Stomach (tissue), 9 donors: ENCODE data around the gene VGF. TPM values are rescaled to one million over a fixed set of nuclear protein-coding genes. Genes with fewer than 3 reads are reported as not detected.
A peak's percentile ranks its signal among the peaks of the same experiment; 100 is the strongest.
"Not testable (repeated sequence)": the region's sequence is repeated elsewhere in the genome, so short reads cannot be mapped to it uniquely, and the experiment has no call there.

Source experiments
- DNase-seq, 2 donors: peaks; one replicate each; pipeline versions ENCODE4 v3.0.0 to v3.0.0-alpha.2; 2013 to 2019
- H3K27ac ChIP-seq, 5 donors: fragments of 200-600 bp in 4 of 5; sonication (generic) in 4 of 5; one replicate each; pipeline ENCODE4 v1.5.1; 2013 to 2019; ENCODE audit warnings: mild to moderate bottlenecking in 1 of 5, moderate library complexity in 1 of 5
- H3K27me3 ChIP-seq, 3 donors: fragments of 200-600 bp; sonication (generic); one replicate each; pipeline ENCODE4 v1.5.1; 2017 to 2019; ENCODE audit warnings: mixed run types in 1 of 3
- H3K36me3 ChIP-seq, 4 donors: fragments of 200-600 bp; sonication (generic); 1 replicate in 3 of 4; 2 replicates in 1 of 4; pipeline ENCODE4 v1.5.1; 2016 to 2019
- H3K4me1 ChIP-seq, 4 donors: fragments of 200-600 bp; sonication (generic); one replicate each; pipeline ENCODE4 v1.5.1; 2016 to 2019
- H3K4me3 ChIP-seq, 4 donors: fragments of 200-600 bp; sonication (generic) in 3 of 4; one replicate each; pipeline ENCODE4 v1.5.1; 2016 to 2019; ENCODE audit warnings: mild to moderate bottlenecking in 1 of 4
- H3K9me3 ChIP-seq, 4 donors: fragments of 200-600 bp; sonication (generic); one replicate each; pipeline ENCODE4 v1.5.1; 2016 to 2019
- EP300 ChIP-seq: sonication (generic); formaldehyde crosslinking; IDR thresholded peaks from one replicate; pipeline ENCODE4 v1.6.1; 2017; ENCODE audit warnings: antibody characterized with exemption
- POLR2A ChIP-seq, 4 donors: fragments of 450-650 bp; IDR thresholded peaks; one replicate each; pipeline ENCODE4 v1.6.1; 2016; ENCODE audit warnings: antibody characterized with exemption in 4 of 4, control low read depth in 2 of 4, mild to moderate bottlenecking in 1 of 4, moderate library complexity in 1 of 4
- POLR2AphosphoS5 ChIP-seq, 3 donors: sonication (generic); formaldehyde crosslinking; IDR thresholded peaks; one replicate each; pipeline ENCODE4 v1.6.1; 2016; ENCODE audit warnings: antibody characterized with exemption in 3 of 3
- WGBS, 5 donors: extraction: QIAGEN DNeasy Blood & Tissue Kit in 3 of 5; methylation state at CpG; one replicate each; pipeline versions ENCODE4 v1.1.5 to v1.1.7; 2013 to 2018; 5-methylcytosine and 5-hydroxymethylcytosine counted together
- intact Hi-C: fragments of 100-400 bp; cut with DNase I; formaldehyde crosslinking; loops from one replicate; pipeline ENCODE4 v1.15.1; 2023; ENCODE audit warnings: low total_unique reads
- polyA plus RNA-seq, 3 donors: library from polyadenylated mRNA; stranded (reverse); fragments of 200-250 nt; gene quantifications; one replicate each; pipeline ENCODE4 v1.2.3, GENCODE V29; 2013
- total RNA-seq, 5 donors: library from RNA; depleted of rRNA; stranded (reverse); fragments of >200 nt; gene quantifications; one replicate each; pipeline versions ENCODE4 v1.1.0 to v1.2.3, GENCODE V29; 2014 to 2016
- TF ChIP-seq, protein P1 (sequence below), 7 experiments: fragments of 450-650 bp in 4 of 7; fragments of 200-600 bp in 3 of 7; sonication (generic) in 3 of 7; IDR thresholded peaks; one replicate each; pipeline ENCODE4 v1.5.1; 2016 to 2019; ENCODE audit warnings: antibody characterized with exemption in 7 of 7, control low read depth in 2 of 7, mild to moderate bottlenecking in 1 of 7
- donor health status: healthy with polysubstance abuse.
- donor health status: Bipolar disorder and iron deficiency.
- donor health status: healthy.

The VGF gene
- total and polyA plus RNA-seq, 8 donors = 0.15 to 5.8 (median 0.65) TPM; not detected in 4

- Histone ChIP-seq H3K27me3 (peaks cover 0 to 26% (median 0%) of the 10 kb centered on the region in 3 donors), H3K9me3 (no peaks in the 10 kb centered on the region), H3K27ac (peak overlapping the region; percentile 58 to 91 (median 84)), H3K36me3 (no peaks in the 10 kb centered on the region), H3K4me3 (peak overlapping the region; percentile 30 to 40 (median 37)), H3K4me1 (peaks cover 27 to 60% (median 36%) of the 10 kb centered on the region in 4 donors)
- intact Hi-C loops = no loop called here
- peak; percentile 40 to 95 for DNase-seq
- TF ChIP-seq EP300 (no peak), POLR2AphosphoS5 (IDR thresholded peaks at IDR 0.05) (peak; percentile 25 to 85 (median 85)), POLR2A (IDR thresholded peaks at IDR 0.05) (no peak)
- WGBS, 5 donors = 16 to 22% (median 20%) methylated on average over 17 of the region's 17 CpGs
Measured at GRCh38 chr7:101121991-101122932, 43.1 kb downstream of the VGF start.

DNA sequence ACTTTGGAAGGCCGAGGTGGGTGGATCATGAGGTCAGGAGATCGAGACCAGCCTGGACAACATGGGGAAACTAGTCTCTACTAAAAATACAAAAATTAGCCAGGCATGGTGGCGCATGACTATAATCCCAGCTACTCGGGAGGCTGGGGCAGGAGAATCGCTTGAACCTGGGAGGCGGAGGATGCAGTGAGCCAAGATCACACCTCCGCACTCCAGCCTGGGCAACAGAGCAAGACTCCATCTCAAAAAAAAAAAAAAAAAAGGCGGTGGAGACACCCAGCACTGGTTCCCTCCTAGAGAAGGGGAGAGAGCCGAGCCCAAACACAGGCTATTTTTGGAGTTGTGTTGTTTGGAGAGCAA is 43.8 kb downstream of the VGF start:
- H3K36me3 ChIP-seq, intact Hi-C loops, DNase-seq, H3K9me3 ChIP-seq: not testable (repeated sequence)
- WGBS, 5 donors = 49 to 78% (median 57%) methylated on average over 9 of the region's 9 CpGs
- H3K27me3 ChIP-seq = peaks cover 0 to 22% (median 0%) of the 10 kb centered on the region in 3 donors
- peak overlapping the region in 2 of 4 donors; percentile 37 to 40 for H3K4me3 ChIP-seq
- H3K4me1 ChIP-seq = peaks cover 21 to 54% (median 30%) of the 10 kb centered on the region in 4 donors
- peak overlapping the region in 4 of 5 donors; percentile 75 to 91 (median 87) for H3K27ac ChIP-seq

DNA sequence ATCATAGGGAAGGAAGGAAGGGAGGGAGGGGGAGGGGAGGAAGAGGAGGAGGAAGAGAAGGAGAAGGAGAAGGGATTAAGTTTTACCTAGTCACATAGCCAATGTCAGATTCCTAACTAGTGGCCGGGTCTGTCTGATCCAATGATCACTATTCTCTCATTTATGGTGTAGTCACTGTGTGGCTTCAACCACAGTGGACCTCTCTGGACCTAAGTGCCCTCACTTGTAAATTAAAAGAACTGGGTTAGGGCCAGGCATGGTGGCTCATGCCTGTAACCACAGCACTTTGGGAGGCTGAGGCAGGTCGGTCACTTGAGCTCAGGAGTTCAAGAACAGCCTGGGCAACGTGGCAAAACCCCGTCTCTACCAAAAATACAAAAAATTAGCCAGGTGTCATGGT is 45.1 kb downstream of the VGF start:
- Histone ChIP-seq H3K4me3 (no peak overlapping the region), H3K27ac (peak overlapping the region in 1 of 5 donors; percentile 90), H3K9me3 (no peaks in the 10 kb centered on the region), H3K4me1 (peaks cover 12 to 41% (median 21%) of the 10 kb centered on the region in 4 donors), H3K36me3 (no peaks in the 10 kb centered on the region), H3K27me3 (peaks cover 0 to 16% (median 0%) of the 10 kb centered on the region in 3 donors)
- 73 to 95% (median 80%) methylated on average over 4 of the region's 4 CpGs for WGBS, 5 donors
- no peak for TF ChIP-seq EP300
- TF ChIP-seq POLR2AphosphoS5 (IDR thresholded peaks at IDR 0.05) = no peak
- TF ChIP-seq, protein P1, sequence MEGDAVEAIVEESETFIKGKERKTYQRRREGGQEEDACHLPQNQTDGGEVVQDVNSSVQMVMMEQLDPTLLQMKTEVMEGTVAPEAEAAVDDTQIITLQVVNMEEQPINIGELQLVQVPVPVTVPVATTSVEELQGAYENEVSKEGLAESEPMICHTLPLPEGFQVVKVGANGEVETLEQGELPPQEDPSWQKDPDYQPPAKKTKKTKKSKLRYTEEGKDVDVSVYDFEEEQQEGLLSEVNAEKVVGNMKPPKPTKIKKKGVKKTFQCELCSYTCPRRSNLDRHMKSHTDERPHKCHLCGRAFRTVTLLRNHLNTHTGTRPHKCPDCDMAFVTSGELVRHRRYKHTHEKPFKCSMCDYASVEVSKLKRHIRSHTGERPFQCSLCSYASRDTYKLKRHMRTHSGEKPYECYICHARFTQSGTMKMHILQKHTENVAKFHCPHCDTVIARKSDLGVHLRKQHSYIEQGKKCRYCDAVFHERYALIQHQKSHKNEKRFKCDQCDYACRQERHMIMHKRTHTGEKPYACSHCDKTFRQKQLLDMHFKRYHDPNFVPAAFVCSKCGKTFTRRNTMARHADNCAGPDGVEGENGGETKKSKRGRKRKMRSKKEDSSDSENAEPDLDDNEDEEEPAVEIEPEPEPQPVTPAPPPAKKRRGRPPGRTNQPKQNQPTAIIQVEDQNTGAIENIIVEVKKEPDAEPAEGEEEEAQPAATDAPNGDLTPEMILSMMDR (IDR thresholded peaks at IDR 0.05) = no peak
- no peak for TF ChIP-seq POLR2A (IDR thresholded peaks at IDR 0.05)
- no peak for DNase-seq
- intact Hi-C loops = no loop called here

GRCh38 chr7:101119876-101120275 is 45.5 kb downstream of the VGF start:
- Histone ChIP-seq H3K4me3 (no peak overlapping the region), H3K27ac (no peak overlapping the region), H3K36me3 (no peaks in the 10 kb centered on the region), H3K9me3 (no peaks in the 10 kb centered on the region), H3K4me1 (peaks cover 8 to 37% (median 21%) of the 10 kb centered on the region in 4 donors), H3K27me3 (peaks cover 0 to 12% (median 0%) of the 10 kb centered on the region in 3 donors)
- no peak for DNase-seq
- 48 to 67% (median 64%) methylated on average over 10 of the region's 10 CpGs for WGBS, 5 donors
- TF ChIP-seq POLR2A (IDR thresholded peaks at IDR 0.05) (no peak), EP300 (no peak), POLR2AphosphoS5 (IDR thresholded peaks at IDR 0.05) (no peak)
- TF ChIP-seq, protein P1 (IDR thresholded peaks at IDR 0.05) = no peak
- intact Hi-C loops = no loop called here

GRCh38 chr7:101118856-101119255 is 46.5 kb downstream of the VGF start:
- Histone ChIP-seq H3K27me3 (peaks cover 0 to 6% (median 0%) of the 10 kb centered on the region in 3 donors), H3K4me3 (no peak overlapping the region), H3K36me3 (no peaks in the 10 kb centered on the region), H3K27ac (no peak overlapping the region), H3K9me3 (no peaks in the 10 kb centered on the region), H3K4me1 (peaks cover 5 to 28% (median 18%) of the 10 kb centered on the region in 4 donors)
- TF ChIP-seq, protein P1 (IDR thresholded peaks at IDR 0.05) = no peak
- DNase-seq = no peak
- intact Hi-C loops = no loop called here
- WGBS, 5 donors = 66 to 81% (median 71%) methylated on average over 3 of the region's 3 CpGs
